Stimulated activated CD8-positive, alpha-beta memory T cell treated with anti-CD3 and anti-CD28 coated beads, Interleukin-15, amount 100 ng/mL, for 24 hours (primary cell): ENCODE results near the gene CTPS2.
"Not testable (repeated sequence)": the region's sequence is repeated elsewhere in the genome, so short reads cannot be mapped to it uniquely, and the experiment has no call there.

ENCODE experiments used
- DNase-seq: peaks from one replicate; pipeline ENCODE4 v3.0.0-alpha.2; 2020; ENCODE audit warnings: low read depth

Gene CTPS2, protein sequence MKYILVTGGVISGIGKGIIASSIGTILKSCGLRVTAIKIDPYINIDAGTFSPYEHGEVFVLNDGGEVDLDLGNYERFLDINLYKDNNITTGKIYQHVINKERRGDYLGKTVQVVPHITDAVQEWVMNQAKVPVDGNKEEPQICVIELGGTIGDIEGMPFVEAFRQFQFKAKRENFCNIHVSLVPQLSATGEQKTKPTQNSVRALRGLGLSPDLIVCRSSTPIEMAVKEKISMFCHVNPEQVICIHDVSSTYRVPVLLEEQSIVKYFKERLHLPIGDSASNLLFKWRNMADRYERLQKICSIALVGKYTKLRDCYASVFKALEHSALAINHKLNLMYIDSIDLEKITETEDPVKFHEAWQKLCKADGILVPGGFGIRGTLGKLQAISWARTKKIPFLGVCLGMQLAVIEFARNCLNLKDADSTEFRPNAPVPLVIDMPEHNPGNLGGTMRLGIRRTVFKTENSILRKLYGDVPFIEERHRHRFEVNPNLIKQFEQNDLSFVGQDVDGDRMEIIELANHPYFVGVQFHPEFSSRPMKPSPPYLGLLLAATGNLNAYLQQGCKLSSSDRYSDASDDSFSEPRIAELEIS

GRCh38 chrX:16712548-16713155 lies at the start of gene CTPS2:
Gene CTPS2, minus strand, starts transcription at chrX:16712669. Its CDS starts 9,767 bp downstream, at chrX:16702902.
- no peak for DNase-seq

GRCh38 chrX:16761500-16761899 lies 49.0 kb upstream of the CTPS2 start:
- DNase-seq, result not testable (repeated sequence)

- no peak for DNase-seq
Observed at GRCh38 chrX:16756724-16757123, 44.3 kb upstream of the CTPS2 start.

- no peak for DNase-seq
Observed at GRCh38 chrX:16754019-16754418, 41.5 kb upstream of the CTPS2 start.

- no peak for DNase-seq
Observed at GRCh38 chrX:16750136-16750535, 37.7 kb upstream of the CTPS2 start.

GRCh38 chrX:16748425-16748824 lies 36.0 kb upstream of the CTPS2 start:
- DNase-seq, result no peak

GRCh38 chrX:16745659-16746058 lies 33.2 kb upstream of the CTPS2 start:
- DNase-seq, result no peak

DNA sequence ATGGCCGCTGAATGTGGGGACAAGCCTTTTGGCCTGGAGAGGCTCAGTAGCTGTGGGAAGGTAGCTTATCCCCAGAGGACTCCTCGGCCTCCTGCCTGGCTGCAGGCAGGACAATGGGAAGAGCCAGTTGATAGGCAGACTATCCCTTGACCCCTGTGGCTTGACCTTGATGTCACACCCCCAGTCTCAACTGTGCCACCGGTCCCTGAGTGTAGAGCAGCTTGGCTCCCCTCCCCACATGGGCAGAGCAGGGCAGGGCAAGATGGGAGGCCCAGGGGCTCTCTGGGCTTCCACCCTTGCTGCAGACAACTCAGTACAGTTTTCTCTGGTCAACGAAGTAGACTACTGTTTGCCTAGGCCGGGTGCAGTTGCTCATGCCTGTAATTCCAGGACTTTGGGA lies 32.6 kb upstream of the CTPS2 start:
- no peak for DNase-seq

DNA sequence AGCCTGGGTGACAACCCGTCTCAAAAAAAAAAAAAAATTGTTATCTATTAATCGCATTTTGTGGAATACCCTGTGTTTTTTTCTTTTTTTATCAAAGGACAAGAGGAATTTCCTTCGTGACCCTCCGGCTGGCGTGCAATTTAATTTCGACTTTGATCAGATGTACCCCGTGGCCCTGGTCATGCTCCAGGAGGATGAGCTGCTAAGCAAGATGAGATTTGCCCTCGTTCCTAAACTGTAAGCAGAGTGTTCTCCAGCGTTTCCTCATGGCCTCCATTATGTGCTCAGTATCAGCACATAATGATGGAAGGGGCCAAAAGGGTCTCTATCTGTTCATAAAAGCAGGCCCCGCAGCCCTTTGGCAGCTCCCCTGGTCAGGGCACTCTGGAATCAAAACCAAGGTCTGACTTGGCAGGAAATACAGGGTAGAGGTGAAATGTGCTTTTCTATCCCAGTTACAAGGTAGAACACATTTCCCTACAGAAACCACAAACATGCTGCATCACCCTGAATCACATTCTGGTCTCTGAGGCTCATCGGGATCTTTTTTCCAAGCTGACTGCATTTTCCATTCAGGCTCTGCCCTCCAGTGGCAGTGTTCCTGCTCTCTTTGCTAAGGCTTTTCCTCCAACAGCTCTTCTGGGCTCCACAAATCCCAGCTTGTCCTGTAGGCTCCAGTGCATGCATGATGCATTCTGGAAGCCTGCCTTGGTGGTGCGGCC lies 31.3 kb upstream of the CTPS2 start:
- no peak for DNase-seq

- DNase-seq, result no peak
Observed at GRCh38 chrX:16739574-16739973, 27.1 kb upstream of the CTPS2 start.

DNA sequence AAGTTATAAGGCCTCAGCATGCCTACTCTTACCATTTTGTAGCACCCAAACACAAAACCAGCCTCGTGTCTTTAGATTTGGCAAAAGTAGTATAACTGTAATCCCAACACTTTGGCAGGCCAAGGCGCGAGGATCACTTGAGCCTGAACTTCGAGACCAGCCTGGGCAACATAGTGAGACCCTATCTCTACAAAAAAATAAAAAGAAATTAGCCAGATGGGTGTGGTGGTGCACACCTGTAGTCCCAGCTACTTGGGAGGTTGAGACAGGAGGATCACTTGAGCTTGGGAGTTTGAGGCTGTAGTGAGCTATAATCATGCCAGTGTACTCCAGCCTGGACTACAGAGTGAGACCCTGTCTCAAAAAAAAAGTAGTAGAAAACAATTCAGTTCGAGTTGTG lies 24.6 kb upstream of the CTPS2 start:
- no peak for DNase-seq

DNA sequence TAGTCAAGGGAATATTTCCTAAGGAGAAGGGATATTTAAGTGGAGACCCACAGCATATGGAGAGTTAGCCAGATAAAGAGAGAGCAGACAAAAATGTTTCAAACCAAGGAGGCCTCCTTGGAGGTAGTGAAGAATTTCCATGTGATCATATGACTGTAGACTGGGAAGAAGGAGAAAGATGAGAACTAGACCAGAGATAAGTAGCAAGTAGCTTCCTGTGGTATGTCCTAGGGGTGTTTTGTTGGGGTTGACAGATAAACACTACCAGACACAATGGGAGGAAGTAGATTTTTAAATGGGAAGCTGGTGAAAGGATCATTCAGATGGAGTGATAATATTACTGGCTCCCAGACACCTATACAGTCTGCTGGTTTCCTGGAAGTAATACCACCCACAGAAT lies 20.5 kb upstream of the CTPS2 start:
- no peak for DNase-seq

GRCh38 chrX:16730450-16730849 lies 18.0 kb upstream of the CTPS2 start:
- DNase-seq, result no peak

DNA sequence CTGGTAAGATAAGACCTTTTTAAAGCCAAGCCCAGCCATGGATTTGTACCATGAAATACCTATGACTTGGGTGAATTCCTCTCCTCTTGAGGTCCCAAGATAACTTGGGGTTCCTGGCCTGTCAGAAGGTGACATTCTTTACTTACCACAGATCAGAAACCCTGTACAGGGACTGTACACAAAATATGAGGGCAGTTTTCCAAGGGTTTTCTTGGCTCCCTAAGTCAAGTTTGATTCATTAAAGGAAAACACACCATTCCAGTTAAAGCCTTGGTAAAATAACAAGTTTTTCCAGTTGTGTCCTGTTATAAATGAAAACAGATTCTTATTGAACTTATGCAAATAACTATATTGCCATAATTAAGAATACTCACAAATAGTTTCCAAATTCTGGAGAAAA lies 15.2 kb upstream of the CTPS2 start:
- no peak for DNase-seq

DNA sequence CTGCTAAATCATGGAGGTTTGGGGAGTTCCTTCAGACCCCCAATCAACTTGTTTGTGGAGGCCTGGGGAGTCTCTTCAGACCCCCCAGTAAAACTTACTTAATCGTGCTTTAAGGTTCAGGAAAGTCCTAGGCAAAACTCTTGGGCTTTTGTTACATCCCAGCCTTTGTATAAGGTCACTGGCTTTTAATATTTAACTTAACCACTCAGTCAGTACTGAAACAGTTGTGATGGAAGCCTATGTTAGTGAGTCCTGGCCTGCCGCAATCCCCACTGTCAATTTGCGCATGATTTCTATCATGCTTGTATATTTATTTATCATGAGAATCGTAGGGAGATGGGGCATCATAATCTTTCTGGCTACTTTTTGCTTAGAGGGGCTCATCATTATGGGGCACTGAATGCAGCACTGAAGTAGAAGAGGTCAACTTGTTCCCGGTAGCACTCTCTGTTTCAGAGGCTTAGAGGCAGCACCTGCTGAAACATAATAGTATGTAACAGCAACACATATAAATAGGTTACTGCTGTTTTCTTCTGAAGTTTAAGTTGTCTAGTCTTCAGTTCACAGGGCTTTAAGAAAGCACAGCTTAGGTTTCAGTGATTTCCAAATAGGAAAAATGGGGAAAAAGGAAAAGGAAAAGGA lies 14.0 kb upstream of the CTPS2 start:
- not testable (repeated sequence) for DNase-seq

- DNase-seq, result no peak
Observed at GRCh38 chrX:16725072-16725471, 12.6 kb upstream of the CTPS2 start.

DNA sequence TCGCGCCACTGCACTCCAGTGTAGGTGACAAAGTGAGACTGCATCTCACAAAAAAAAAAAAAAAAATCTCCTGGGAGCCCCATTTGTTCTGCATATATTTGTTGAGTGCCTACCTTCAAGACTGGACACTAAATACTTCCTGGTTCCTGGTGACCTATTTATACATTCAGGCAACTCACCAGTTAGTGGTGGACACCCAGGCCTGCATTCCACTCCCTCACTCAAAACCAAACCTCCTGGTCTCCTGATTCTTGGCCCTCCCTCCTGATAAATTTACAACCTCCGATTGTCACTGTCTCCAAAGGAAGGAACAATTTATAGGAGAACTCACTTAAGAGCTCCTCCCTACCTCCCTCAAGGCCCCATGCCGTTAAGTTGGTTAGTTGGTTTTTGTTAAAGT lies 10.0 kb upstream of the CTPS2 start:
- no peak for DNase-seq

DNA sequence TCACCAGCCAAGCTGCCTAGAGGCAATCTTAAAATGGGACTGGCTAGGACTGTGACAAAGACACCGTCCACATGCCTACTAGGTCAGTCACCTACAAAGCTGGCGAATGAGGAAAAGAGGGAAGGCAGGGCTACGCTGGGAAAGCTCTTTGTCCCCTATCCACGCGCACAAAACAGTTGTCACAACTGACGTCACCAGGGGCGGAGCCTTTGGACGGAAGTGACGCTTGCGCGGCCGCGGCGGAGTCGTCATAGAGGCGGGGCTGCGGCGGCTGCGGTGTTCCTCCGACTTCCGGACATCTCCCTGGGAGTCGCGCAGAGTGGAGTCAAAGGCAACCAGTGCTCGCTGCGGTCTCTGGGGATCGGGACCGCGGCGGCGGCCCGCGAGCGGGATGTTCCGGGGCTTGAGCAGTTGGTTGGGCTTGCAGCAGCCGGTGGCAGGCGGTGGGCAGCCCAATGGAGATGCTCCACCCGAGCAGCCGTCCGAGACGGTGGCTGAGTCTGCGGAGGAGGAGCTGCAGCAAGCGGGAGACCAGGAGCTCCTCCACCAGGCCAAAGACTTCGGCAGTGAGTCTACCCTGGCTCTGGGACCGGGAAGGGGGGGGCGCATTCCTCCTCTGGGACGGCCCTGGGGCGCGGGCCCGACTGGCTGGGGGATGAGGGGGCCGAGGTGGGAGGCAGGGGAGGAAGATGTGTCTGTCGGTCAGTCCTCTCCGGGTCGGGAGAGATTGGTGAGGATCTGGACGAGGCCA lies 7.0 kb upstream of the CTPS2 start, which contains the start of gene SYAP1:
Gene SYAP1, plus strand, starts transcription at position 279 of the 751 bp plus-strand sequence. Its CDS starts 113 bp downstream, at position 392.
- DNase-seq, result peak; percentile 79

GRCh38 chrX:16718824-16719333 lies 6.4 kb upstream of the CTPS2 start:
- no peak for DNase-seq

GRCh38 chrX:16716451-16716850 lies 4.0 kb upstream of the CTPS2 start:
- DNase-seq, result not testable (repeated sequence)

GRCh38 chrX:16715638-16716037 lies 3.2 kb upstream of the CTPS2 start:
- DNase-seq, result not testable (repeated sequence)
